Mesendoderm (in vitro differentiated cells): ENCODE measurements around the gene TEKTIP1.

Source experiments
- DNase-seq: peaks from one replicate; pipeline ENCODE4 v3.0.0; 2013
- H2AK5ac ChIP-seq: 2 replicates; pipeline ENCODE4 v1.6.1; 2013; ENCODE audit warnings: low read length, inconsistent platforms
- H2BK120ac ChIP-seq: 2 replicates; pipeline ENCODE4 v1.6.1; 2013; ENCODE audit warnings: low read depth, mild to moderate bottlenecking, low read length, moderate library complexity, mixed read lengths
- H2BK15ac ChIP-seq: replicated peaks from 2 replicates; pipeline ENCODE4 v1.6.1; 2013; ENCODE audit warnings: low read depth, mild to moderate bottlenecking, moderate library complexity
- H2BK5ac ChIP-seq: 2 replicates; pipeline ENCODE4 v1.6.1; 2013; ENCODE audit warnings: low read length, inconsistent platforms
- H3K18ac ChIP-seq: 2 replicates; pipeline ENCODE4 v1.6.1; 2013; ENCODE audit warnings: mild to moderate bottlenecking, low read length, mixed read lengths
- H3K23ac ChIP-seq: one replicate; pipeline ENCODE4 v1.6.1; 2013; ENCODE audit warnings: low read length
- H3K27ac ChIP-seq: 2 replicates; pipeline ENCODE4 v1.5.1; 2013; ENCODE audit warnings: low read depth, mild to moderate bottlenecking, inconsistent platforms, low read length, moderate library complexity
- H3K27me3 ChIP-seq: 2 replicates; pipeline ENCODE4 v1.6.1; 2013; ENCODE audit warnings: low read length, control low read depth, mild to moderate bottlenecking, inconsistent platforms; ENCODE audit not compliant: insufficient read depth, poor library complexity
- H3K36me3 ChIP-seq: 2 replicates; pipeline ENCODE4 v1.6.1; 2013; ENCODE audit warnings: low read length, inconsistent platforms; ENCODE audit not compliant: control insufficient read depth, insufficient read depth
- H3K4ac ChIP-seq: one replicate; pipeline ENCODE4 v1.6.1; 2013; ENCODE audit warnings: low read depth, mild to moderate bottlenecking, low read length, moderate library complexity
- H3K4me1 ChIP-seq: 2 replicates; pipeline ENCODE4 v1.6.1; 2013; ENCODE audit warnings: low read depth, low read length, inconsistent platforms; ENCODE audit not compliant: control insufficient read depth
- H3K4me2 ChIP-seq: 2 replicates; pipeline ENCODE4 v1.6.1; 2013; ENCODE audit warnings: low read length
- H3K4me3 ChIP-seq: 2 replicates; pipeline ENCODE4 v1.5.1; 2013; ENCODE audit warnings: mild to moderate bottlenecking, low read length
- H3K56ac ChIP-seq: one replicate; pipeline ENCODE4 v1.6.1; 2013; ENCODE audit warnings: low read length
- H3K79me1 ChIP-seq: 2 replicates; pipeline ENCODE4 v1.6.1; 2013; ENCODE audit warnings: low read length, inconsistent platforms
- H3K79me2 ChIP-seq: 2 replicates; pipeline ENCODE4 v1.6.1; 2013; ENCODE audit warnings: mild to moderate bottlenecking, low read length; ENCODE audit not compliant: control insufficient read depth, insufficient read depth
- H3K9ac ChIP-seq: 2 replicates; pipeline ENCODE4 v1.6.1; 2013; ENCODE audit warnings: low read length, inconsistent platforms
- H4K5ac ChIP-seq: one replicate; pipeline ENCODE4 v1.6.1; 2013; ENCODE audit warnings: low read length
- H4K8ac ChIP-seq: one replicate; pipeline ENCODE4 v1.6.1; 2013; ENCODE audit warnings: low read depth, mild to moderate bottlenecking, control low read depth, low read length, moderate library complexity
- WGBS: extraction: QIAGEN DNeasy Blood & Tissue Kit; methylation state at CpG from one replicate; pipeline ENCODE4 v1.1.7; 2013; ENCODE audit warnings: low lambda C conversion rate, missing lambda C conversion rate; ENCODE audit not compliant: insufficient coverage; ENCODE audit errors: extremely low coverage; 5-methylcytosine and 5-hydroxymethylcytosine counted together

The TEKTIP1 gene

DNA sequence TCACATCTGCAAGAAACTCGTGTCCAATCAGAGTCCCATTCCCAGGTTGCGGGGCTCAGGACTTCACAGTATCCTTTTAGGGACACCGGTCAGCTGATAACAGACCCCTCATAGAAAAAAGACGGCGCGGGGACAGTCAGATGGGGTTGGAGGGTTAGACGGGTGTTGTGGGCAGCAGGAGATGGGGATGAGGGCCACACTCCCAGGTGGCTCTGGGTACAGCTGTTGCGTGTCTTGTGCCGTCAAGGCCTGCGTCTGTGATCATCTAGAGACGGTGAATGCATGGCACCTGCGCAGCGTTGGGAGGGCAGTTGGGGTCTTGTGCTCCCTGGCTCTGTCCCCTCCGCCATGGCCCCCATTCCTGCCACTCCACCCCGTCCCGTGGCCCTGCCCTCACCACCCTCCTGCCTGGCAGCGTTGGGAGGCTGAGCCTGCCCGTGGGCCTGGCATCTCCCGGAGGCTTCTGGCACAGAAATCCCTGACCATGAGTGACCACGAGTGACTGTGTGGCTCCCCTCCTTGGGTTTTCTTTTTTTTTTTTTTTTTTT lies 14.0 kb upstream of the TEKTIP1 start:
- Histone ChIP-seq H3K27me3 (no peaks in the 10 kb centered on the region), H2AK5ac (no peak overlapping the region), H3K79me2 (peaks cover 8% of the 10 kb centered on the region), H2BK15ac (no peak overlapping the region), H3K4ac (no peak overlapping the region), H3K23ac (no peak overlapping the region), H3K4me3 (no peak overlapping the region), H3K9ac (no peak overlapping the region), H4K5ac (no peak overlapping the region), H3K79me1 (peaks cover 15% of the 10 kb centered on the region), H3K56ac (no peak overlapping the region), H3K27ac (no peak overlapping the region), H3K36me3 (peaks cover 7% of the 10 kb centered on the region), H2BK5ac (no peak overlapping the region), H2BK120ac (no peak overlapping the region), H4K8ac (no peak overlapping the region), H3K4me2 (no peak overlapping the region), H3K18ac (no peak overlapping the region), H3K4me1 (no peaks in the 10 kb centered on the region)
- DNase-seq, result no peak
- no CpG with 5 or more reads among the region's 20 CpGs for WGBS

DNA sequence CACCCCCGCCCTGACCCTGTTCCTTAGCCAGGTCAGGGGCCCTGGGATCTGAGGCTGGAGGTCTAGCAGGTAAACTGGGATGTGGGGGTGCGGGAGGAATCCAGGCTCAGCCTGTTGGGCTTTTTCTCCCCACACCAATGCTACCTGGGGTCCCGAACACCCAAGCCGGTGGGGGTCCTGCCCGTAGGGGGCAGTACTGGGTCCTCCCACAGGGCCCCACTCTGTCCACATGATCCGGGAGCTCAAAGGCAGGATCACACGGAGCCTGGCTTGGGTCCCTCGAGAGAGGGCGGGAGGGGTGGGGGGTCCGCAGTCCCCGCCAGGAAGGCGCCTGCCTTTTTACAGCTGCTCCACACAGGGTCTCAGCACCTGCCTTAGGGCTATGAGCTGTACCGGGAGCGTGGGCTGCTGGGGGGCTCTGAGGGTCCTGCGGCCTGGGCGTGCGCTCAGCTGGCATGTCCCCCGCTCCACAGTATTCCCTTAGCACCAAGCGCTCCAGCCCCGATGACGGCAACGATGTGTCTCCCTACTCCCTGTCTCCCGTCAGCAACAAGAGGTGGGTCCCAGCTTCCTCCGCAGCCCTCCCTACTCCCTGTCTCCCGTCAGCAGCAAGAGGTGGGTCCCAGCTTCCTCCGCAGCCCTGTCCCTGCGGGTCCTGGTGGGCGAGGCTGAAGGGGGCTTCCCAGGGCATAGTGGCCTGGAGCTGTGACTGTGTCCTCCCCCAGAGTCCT lies 12.3 kb upstream of the TEKTIP1 start:
- Histone ChIP-seq H2BK5ac (no peak overlapping the region), H3K4ac (no peak overlapping the region), H2AK5ac (no peak overlapping the region), H3K79me1 (peaks cover 6% of the 10 kb centered on the region), H2BK120ac (no peak overlapping the region), H4K5ac (no peak overlapping the region), H4K8ac (no peak overlapping the region), H3K9ac (no peak overlapping the region), H3K4me1 (no peaks in the 10 kb centered on the region), H3K79me2 (no peaks in the 10 kb centered on the region), H3K36me3 (peaks cover 6% of the 10 kb centered on the region), H3K23ac (no peak overlapping the region), H3K56ac (no peak overlapping the region), H3K27ac (no peak overlapping the region), H3K4me2 (no peak overlapping the region), H3K27me3 (no peaks in the 10 kb centered on the region), H3K18ac (no peak overlapping the region), H3K4me3 (no peak overlapping the region), H2BK15ac (no peak overlapping the region)
- DNase-seq, result no peak
- WGBS, result no CpG with 5 or more reads among the region's 28 CpGs

DNA sequence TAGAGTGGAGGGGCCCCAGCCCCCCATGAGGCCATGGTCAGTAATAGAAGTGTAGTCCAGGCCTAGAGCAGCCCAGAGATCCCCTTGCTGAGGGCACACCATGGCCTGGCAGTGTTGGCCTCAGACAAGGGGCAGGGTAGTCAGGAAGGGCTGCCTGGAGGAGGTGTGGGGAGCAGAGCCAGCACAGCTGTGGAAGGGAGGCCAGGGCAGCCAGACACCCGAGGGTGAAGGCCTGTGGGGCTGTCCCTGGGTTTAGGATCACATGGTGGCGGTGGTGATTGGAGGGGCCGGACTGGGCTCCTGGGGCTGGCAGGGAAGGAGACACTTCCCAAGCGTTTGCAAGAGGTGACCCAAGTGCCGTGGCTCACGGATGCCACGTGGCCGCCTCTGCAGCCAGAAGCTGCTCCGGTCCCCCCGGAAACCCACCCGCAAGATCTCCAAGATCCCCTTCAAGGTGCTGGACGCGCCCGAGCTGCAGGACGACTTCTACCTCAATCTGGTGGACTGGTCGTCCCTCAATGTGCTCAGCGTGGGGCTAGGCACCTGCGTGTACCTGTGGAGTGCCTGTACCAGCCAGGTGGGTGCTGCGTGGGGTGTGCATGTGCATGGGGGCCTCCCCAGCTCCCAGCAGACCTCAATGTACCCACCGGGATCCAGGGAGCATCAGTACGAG lies 11.6 kb upstream of the TEKTIP1 start:
- WGBS, result no CpG with 5 or more reads among the region's 21 CpGs
- Histone ChIP-seq H3K4me3 (no peak overlapping the region), H3K79me1 (no peaks in the 10 kb centered on the region), H3K4me1 (no peaks in the 10 kb centered on the region), H2BK120ac (no peak overlapping the region), H2AK5ac (no peak overlapping the region), H3K23ac (no peak overlapping the region), H3K9ac (no peak overlapping the region), H3K56ac (no peak overlapping the region), H2BK5ac (no peak overlapping the region), H3K79me2 (no peaks in the 10 kb centered on the region), H3K27ac (no peak overlapping the region), H3K36me3 (peaks cover 6% of the 10 kb centered on the region), H3K4ac (no peak overlapping the region), H4K8ac (no peak overlapping the region), H3K27me3 (no peaks in the 10 kb centered on the region), H3K18ac (no peak overlapping the region), H2BK15ac (no peak overlapping the region), H4K5ac (no peak overlapping the region), H3K4me2 (no peak overlapping the region)
- DNase-seq, result no peak

DNA sequence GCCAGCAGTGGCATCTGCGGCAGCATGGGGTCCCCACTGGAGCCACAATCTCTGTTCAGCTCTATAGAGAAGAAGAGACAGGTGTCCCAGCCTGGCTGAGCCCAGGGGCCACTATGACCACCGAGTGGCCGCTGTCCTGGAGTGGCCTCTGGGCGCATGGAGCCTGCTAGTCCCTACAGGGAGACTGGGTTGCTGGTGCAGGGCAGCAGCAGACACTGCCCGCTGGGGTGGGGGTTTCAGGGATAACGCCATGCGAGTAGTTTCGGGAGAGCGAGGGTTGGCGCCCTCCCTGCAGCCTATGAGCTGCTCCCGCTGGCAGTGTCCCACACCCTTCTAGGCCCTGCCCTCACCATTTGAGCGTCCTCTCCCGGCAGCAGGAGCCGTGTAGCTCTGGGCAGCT lies 10.9 kb upstream of the TEKTIP1 start:
- H3K18ac ChIP-seq, result no peak overlapping the region
- no peak overlapping the region for H3K4me2 ChIP-seq
- no peak overlapping the region for H3K9ac ChIP-seq
- H3K4me3 ChIP-seq, result no peak overlapping the region
- peaks cover 6% of the 10 kb centered on the region for H3K36me3 ChIP-seq
- no peak overlapping the region for H3K27ac ChIP-seq
- no peak overlapping the region for H4K5ac ChIP-seq
- no peaks in the 10 kb centered on the region for H3K27me3 ChIP-seq
- no peak overlapping the region for H3K23ac ChIP-seq
- no peak overlapping the region for H2BK120ac ChIP-seq
- no peak overlapping the region for H2BK15ac ChIP-seq
- WGBS, result no CpG with 5 or more reads among the region's 14 CpGs
- no peak overlapping the region for H4K8ac ChIP-seq
- H2AK5ac ChIP-seq, result no peak overlapping the region
- no peak overlapping the region for H2BK5ac ChIP-seq
- no peak overlapping the region for H3K56ac ChIP-seq
- DNase-seq, result no peak
- no peaks in the 10 kb centered on the region for H3K4me1 ChIP-seq
- H3K79me1 ChIP-seq, result no peaks in the 10 kb centered on the region
- no peak overlapping the region for H3K4ac ChIP-seq
- H3K79me2 ChIP-seq, result no peaks in the 10 kb centered on the region

DNA sequence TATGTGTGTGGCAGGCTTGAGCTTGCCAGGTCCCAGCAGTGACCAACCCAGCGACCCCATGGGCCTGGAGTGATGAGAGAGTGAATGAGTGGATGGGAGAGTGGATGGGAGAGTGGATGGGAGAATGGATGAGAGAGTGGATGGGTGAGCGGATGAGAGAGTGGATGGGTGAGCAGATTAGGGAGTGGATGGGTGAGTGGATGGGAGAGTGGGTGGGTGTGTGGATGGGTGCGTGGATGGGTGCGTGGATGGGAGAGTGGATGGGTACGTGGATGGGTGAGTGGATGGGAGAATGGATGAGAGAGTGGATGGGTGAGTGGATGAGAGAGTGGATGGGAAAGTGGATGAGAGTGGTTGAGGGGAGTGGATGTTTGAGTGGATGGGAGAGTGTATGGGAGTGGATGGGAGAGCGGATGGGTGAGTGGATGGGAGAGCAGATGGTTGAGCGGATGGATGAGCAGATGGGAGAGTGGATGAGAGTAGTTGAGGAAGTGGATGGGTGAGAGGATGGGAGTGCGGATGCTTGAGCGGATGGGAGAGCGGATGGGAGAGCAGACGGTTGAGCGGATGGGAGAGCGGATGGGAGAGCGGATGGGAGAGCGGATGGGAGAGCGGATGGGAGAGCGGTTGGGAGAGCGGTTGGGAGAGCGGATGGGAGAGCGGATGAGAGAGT lies 10.3 kb upstream of the TEKTIP1 start:
- Histone ChIP-seq H3K27ac (no peak overlapping the region), H3K4ac (no peak overlapping the region), H2AK5ac (no peak overlapping the region), H3K18ac (no peak overlapping the region), H3K79me1 (no peaks in the 10 kb centered on the region), H3K23ac (no peak overlapping the region), H3K4me2 (no peak overlapping the region), H3K36me3 (peaks cover 9% of the 10 kb centered on the region), H2BK120ac (no peak overlapping the region), H3K56ac (no peak overlapping the region), H3K27me3 (no peaks in the 10 kb centered on the region), H4K8ac (no peak overlapping the region), H4K5ac (no peak overlapping the region), H3K79me2 (no peaks in the 10 kb centered on the region), H3K4me1 (no peaks in the 10 kb centered on the region), H3K4me3 (no peak overlapping the region), H3K9ac (no peak overlapping the region), H2BK5ac (no peak overlapping the region), H2BK15ac (no peak overlapping the region)
- no CpG with 5 or more reads among the region's 20 CpGs for WGBS
- no peak for DNase-seq
